Transverse colon (tissue), 4 donors: Measurements from ENCODE around the gene DNAJC18. TPM values are rescaled to one million over a fixed set of nuclear protein-coding genes. Genes with fewer than 3 reads are reported as not detected.
A peak's percentile ranks its signal among the peaks of the same experiment; 100 is the strongest.

ENCODE experiments used
- DNase-seq: peaks from one replicate; pipeline ENCODE4 v3.0.0-alpha.2; 2019
- H3K27ac ChIP-seq, 4 donors: fragments of 200-600 bp; sonication (generic); 2 replicates each; pipeline ENCODE4 v1.5.1; 2016 to 2018; ENCODE audit warnings: inconsistent platforms in 4 of 4
- H3K27me3 ChIP-seq: fragments of 200-600 bp; sonication (generic); 2 replicates; pipeline ENCODE4 v1.5.1; 2017; ENCODE audit warnings: inconsistent platforms
- H3K36me3 ChIP-seq, 4 donors: fragments of 200-600 bp; sonication (generic); 2 replicates each; pipeline ENCODE4 v1.5.1; 2017 to 2019; ENCODE audit warnings: inconsistent platforms in 4 of 4
- H3K4me1 ChIP-seq, 4 donors: fragments of 200-600 bp; sonication (generic); 2 replicates each; pipeline ENCODE4 v1.5.1; 2017 to 2020; ENCODE audit warnings: inconsistent platforms in 4 of 4
- H3K4me3 ChIP-seq, 4 donors: fragments of 200-600 bp; sonication (generic); 1 replicate in 1 of 4; 2 replicates in 3 of 4; pipeline versions ENCODE4 v1.5.1 to v1.6.1; 2017 to 2019; ENCODE audit warnings: inconsistent platforms in 4 of 4
- H3K9me3 ChIP-seq, 2 donors: fragments of 200-600 bp; sonication (generic); 2 replicates each; pipeline ENCODE4 v1.5.1; 2017 to 2019; ENCODE audit warnings: inconsistent platforms in 2 of 2
- CTCF ChIP-seq, 5 experiments: fragments of 200-600 bp in 3 of 5; fragments of 450-650 bp in 2 of 5; sonication (generic) in 3 of 5; IDR thresholded peaks; 1 replicate in 2 of 5; 2 replicates in 3 of 5; pipeline ENCODE4 v1.5.1; 2016 to 2017; ENCODE audit warnings: antibody characterized with exemption in 5 of 5, inconsistent platforms in 3 of 5, mild to moderate bottlenecking in 2 of 5, moderate library complexity in 1 of 5
- EP300 ChIP-seq: sonication (generic); formaldehyde crosslinking; IDR thresholded peaks from one replicate; pipeline ENCODE4 v1.6.1; 2017; ENCODE audit warnings: antibody characterized with exemption, low read depth
- POLR2A ChIP-seq: fragments of 450-650 bp; IDR thresholded peaks from one replicate; pipeline ENCODE4 v1.6.1; 2016; ENCODE audit warnings: antibody characterized with exemption, mild to moderate bottlenecking, moderate library complexity
- POLR2AphosphoS5 ChIP-seq, 3 donors: sonication (generic); formaldehyde crosslinking; IDR thresholded peaks; one replicate each; pipeline ENCODE4 v1.6.1; 2016; ENCODE audit warnings: antibody characterized with exemption in 3 of 3
- WGBS, 2 donors: methylation state at CpG; one replicate each; pipeline ENCODE4 v1.1.5; 2018; ENCODE audit warnings: low coverage in 1 of 2; 5-methylcytosine and 5-hydroxymethylcytosine counted together
- in situ Hi-C, 4 donors: fragments of 200-750 bp; cut with MboI; loops; one replicate each; pipeline versions ENCODE4 v1.15.0 to v1.15.1; 2017; ENCODE audit warnings: low sequenced_read_pairs in 3 of 4, low pct_ligation_motif_present in 1 of 4, low pct_unique_long_range_greater_than_20kb in 1 of 4
- intact Hi-C: fragments of 100-400 bp; cut with DNase I; formaldehyde crosslinking; loops from one replicate; pipeline ENCODE4 v1.15.1; 2023; ENCODE audit warnings: low total_unique reads
- total RNA-seq, 4 donors: library from RNA; depleted of rRNA; stranded (reverse); fragments of >200 nt; gene quantifications; one replicate each; pipeline ENCODE4 v1.1.0, GENCODE V29; 2016

DNAJC18 gene
- total RNA-seq, 4 donors from 2014 or later = 0.37 to 3.8 (median 3.2) TPM

- intact Hi-C loops = no loop called here
- no peak for DNase-seq
- WGBS, 2 donors = 45% methylated on average over 8 of the region's 8 CpGs; no CpG with 5 or more reads in 1 of the 2 donors
Measured at GRCh38 chr5:139438707-139439012, 665 bp downstream of the DNAJC18 start.

GRCh38 chr5:139435676-139436075 is 3.6 kb downstream of the DNAJC18 start:
- in situ Hi-C loops = loop anchor here in 1 of 4 donors (25.0 kb wide), 1 partner anchor 327 kb away; no protein-coding TSS in a partner anchor
- Histone ChIP-seq H3K9me3 (no peaks in the 10 kb centered on the region), H3K4me3 (no peak overlapping the region), H3K36me3 (no peaks in the 10 kb centered on the region), H3K4me1 (peaks cover 3 to 14% (median 9%) of the 10 kb centered on the region in 4 donors), H3K27me3 (no peaks in the 10 kb centered on the region), H3K27ac (no peak overlapping the region)
- TF ChIP-seq POLR2AphosphoS5 (IDR thresholded peaks at IDR 0.05) = no peak
- TF ChIP-seq POLR2A = no peak
- no peak for TF ChIP-seq EP300
- TF ChIP-seq CTCF (IDR thresholded peaks at IDR 0.05) = no peak
- 94 to 100% methylated on average over 1 to 3 of the region's 3 CpGs for WGBS, 2 donors
- DNase-seq = no peak
- intact Hi-C loops = no loop called here

More at GRCh38 chr5:139438707-139439012, 665 bp downstream of the DNAJC18 start:
- H3K36me3 ChIP-seq = no peaks in the 10 kb centered on the region
- H3K4me1 ChIP-seq = peaks cover 3 to 14% (median 9%) of the 10 kb centered on the region in 4 donors
- no peaks in the 10 kb centered on the region for H3K27me3 ChIP-seq
- H3K27ac ChIP-seq = peak overlapping the region; percentile 88 to 96 (median 91)
- in situ Hi-C loops = loop anchor here in 1 of 4 donors (25.0 kb wide), 1 partner anchor 324 kb away; no protein-coding TSS in a partner anchor
- peak overlapping the region; percentile 71 to 76 (median 74) for H3K4me3 ChIP-seq
- H3K9me3 ChIP-seq = no peaks in the 10 kb centered on the region
- TF ChIP-seq POLR2A = no peak
- no peak for TF ChIP-seq CTCF (IDR thresholded peaks at IDR 0.05)
- TF ChIP-seq EP300 = no peak
- no peak for TF ChIP-seq POLR2AphosphoS5 (IDR thresholded peaks at IDR 0.05)

- no peak overlapping the region for H3K4me3 ChIP-seq
- H3K27me3 ChIP-seq = no peaks in the 10 kb centered on the region
- DNase-seq = no peak
- 91 to 94% methylated on average over 1 of the region's 1 CpG for WGBS, 2 donors
- no peaks in the 10 kb centered on the region for H3K36me3 ChIP-seq
- H3K27ac ChIP-seq = no peak overlapping the region
- TF ChIP-seq EP300 (no peak), POLR2AphosphoS5 (IDR thresholded peaks at IDR 0.05) (no peak), CTCF (IDR thresholded peaks at IDR 0.05) (no peak), POLR2A (no peak)
- intact Hi-C loops (no loop called here), in situ Hi-C loops (loop anchor here in 1 of 4 donors (25.0 kb wide), 1 partner anchor 331 kb away; no protein-coding TSS in a partner anchor)
- H3K4me1 ChIP-seq = no peaks in the 10 kb centered on the region
- H3K9me3 ChIP-seq = no peaks in the 10 kb centered on the region
Measured at GRCh38 chr5:139431706-139432105, 7.6 kb downstream of the DNAJC18 start.

- no peaks in the 10 kb centered on the region for H3K4me1 ChIP-seq
- no peak for DNase-seq
- no peaks in the 10 kb centered on the region for H3K36me3 ChIP-seq
- TF ChIP-seq POLR2A (no peak), POLR2AphosphoS5 (IDR thresholded peaks at IDR 0.05) (no peak), EP300 (no peak), CTCF (IDR thresholded peaks at IDR 0.05) (no peak)
- intact Hi-C loops = no loop called here
- in situ Hi-C loops = loop anchor here in 1 of 4 donors (25.0 kb wide), 1 partner anchor 332 kb away; no protein-coding TSS in a partner anchor
- H3K27ac ChIP-seq = no peak overlapping the region
- H3K9me3 ChIP-seq = no peaks in the 10 kb centered on the region
- H3K4me3 ChIP-seq = no peak overlapping the region
- WGBS, 2 donors = 63 to 83% methylated on average over 2 of the region's 2 CpGs
- H3K27me3 ChIP-seq = no peaks in the 10 kb centered on the region
Measured at GRCh38 chr5:139430015-139430414, 9.3 kb downstream of the DNAJC18 start.
